GM19438 (cell line): ENCODE measurements around the gene OARD1.
"Not testable (repeated sequence)": the region's sequence is repeated elsewhere in the genome, so short reads cannot be mapped to it uniquely, and the experiment has no call there.

Source experiments
- ATAC-seq: cut with Tn5 transposase; IDR thresholded peaks from one replicate; pipeline ENCODE4 v1.9.1; 2021; ENCODE audit warnings: low read depth; ENCODE audit not compliant: unreplicated experiment

Gene OARD1

GRCh38 chr6:41028561-41029412 lies 43.4 kb downstream of the OARD1 start:
- peak; percentile 50 for ATAC-seq

- peak; percentile 80 for ATAC-seq
Measured at GRCh38 chr6:41027799-41028560, 44.2 kb downstream of the OARD1 start.

- no peak for ATAC-seq
Measured at GRCh38 chr6:41027241-41027640, 44.9 kb downstream of the OARD1 start.

- ATAC-seq: no peak
Measured at GRCh38 chr6:41025966-41026530, 46.1 kb downstream of the OARD1 start.

GRCh38 chr6:41023114-41023513 lies 49.0 kb downstream of the OARD1 start:
- no peak for ATAC-seq

- ATAC-seq: no peak
Measured at GRCh38 chr6:41022294-41022693, 49.9 kb downstream of the OARD1 start.

- ATAC-seq: no peak
Measured at GRCh38 chr6:41021832-41022231, 50.3 kb downstream of the OARD1 start.

GRCh38 chr6:41017663-41018062 lies 54.5 kb downstream of the OARD1 start:
- ATAC-seq: no peak

GRCh38 chr6:41015860-41016259 lies 56.3 kb downstream of the OARD1 start:
- ATAC-seq: not testable (repeated sequence)

GRCh38 chr6:41014780-41015179 lies 57.4 kb downstream of the OARD1 start:
- no peak for ATAC-seq
